BLaER1 treated with 17β-estradiol and CSF1 and Interleukin-3, amounts not matched to agents 10 nM and 100 nM (cell line): Measurements from ENCODE around the gene POLD3.

Experiments
- H3K27ac ChIP-seq, 11 experiments: shearing (Covaris generic); formaldehyde crosslinking; 2 replicates each; pipeline ENCODE4 v1.8.1; 2022
- H3K27me3 ChIP-seq, 11 experiments: shearing (Covaris generic); formaldehyde crosslinking; 2 replicates each; pipeline ENCODE4 v1.8.1; 2022
- H3K36me3 ChIP-seq, 11 experiments: shearing (Covaris generic); formaldehyde crosslinking; 2 replicates each; pipeline ENCODE4 v1.8.1; 2022
- H3K4me1 ChIP-seq, 10 experiments: shearing (Covaris generic); formaldehyde crosslinking; 2 replicates each; pipeline ENCODE4 v1.8.1; 2022
- H3K4me2 ChIP-seq, 11 experiments: shearing (Covaris generic); formaldehyde crosslinking; 2 replicates each; pipeline ENCODE4 v1.8.1; 2022
- H3K4me3 ChIP-seq, 10 experiments: shearing (Covaris generic); formaldehyde crosslinking; 2 replicates each; pipeline ENCODE4 v1.8.1; 2022
- H3K9ac ChIP-seq, 11 experiments: shearing (Covaris generic); formaldehyde crosslinking; 2 replicates each; pipeline ENCODE4 v1.8.1; 2022
- H3K9me3 ChIP-seq, 11 experiments: shearing (Covaris generic); formaldehyde crosslinking; replicated peaks in 1 of 11; 2 replicates each; pipeline ENCODE4 v1.8.1; 2022
- H4K20me1 ChIP-seq, 11 experiments: shearing (Covaris generic); formaldehyde crosslinking; 2 replicates each; pipeline ENCODE4 v1.8.1; 2022
- Cebpa-rat ChIP-seq, 11 experiments: shearing (Covaris generic); IDR thresholded peaks; 2 replicates each; pipeline ENCODE4 v1.8.1; 2022

The POLD3 gene

DNA sequence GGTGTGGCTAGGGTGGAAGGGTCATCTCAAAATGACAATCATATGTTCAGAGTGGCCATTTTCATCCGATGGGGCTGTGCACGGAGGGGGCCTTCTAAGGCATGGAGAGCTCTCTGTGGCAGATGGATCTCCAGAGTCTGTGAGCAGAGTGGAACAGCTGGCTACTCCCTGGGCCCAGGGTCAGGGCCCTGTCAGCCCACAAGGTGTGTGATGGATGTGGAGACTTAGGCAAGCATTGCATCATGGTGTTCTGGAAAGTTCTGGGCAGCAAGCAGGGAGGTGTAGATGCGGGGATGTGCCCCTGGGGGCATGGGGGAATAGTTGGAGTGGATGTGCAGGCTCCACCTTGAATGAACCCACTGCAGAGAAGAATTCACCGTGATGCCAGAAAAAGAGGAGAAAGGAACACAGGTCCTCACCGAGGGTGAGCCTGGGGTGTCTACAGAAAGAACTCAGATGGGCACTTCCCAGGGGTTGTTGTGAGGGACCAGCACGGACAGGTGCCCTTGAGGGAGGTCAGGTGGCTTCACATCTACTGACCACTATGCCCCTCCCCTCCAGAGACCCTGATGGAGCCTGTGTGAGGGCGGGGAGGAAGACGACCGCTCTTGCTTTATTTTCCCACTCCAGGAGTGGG lies 87.8 kb downstream of the POLD3 start:
- Histone ChIP-seq H3K27ac (no peak overlapping the region), H3K9ac (no peak overlapping the region), H3K9me3 (no peaks in the 10 kb centered on the region), H3K4me1 (peaks cover 0 to 14% (median 0%) of the 10 kb centered on the region in 10 experiments; a peak in 9 of 20 replicates), H3K36me3 (no peaks in the 10 kb centered on the region), H3K27me3 (peaks cover 21 to 39% (median 32%) of the 10 kb centered on the region in 11 experiments), H3K4me3 (no peak overlapping the region), H4K20me1 (no peaks in the 10 kb centered on the region), H3K4me2 (no peak overlapping the region)
- no peak for TF ChIP-seq Cebpa-rat (IDR thresholded peaks at IDR 0.05)

DNA sequence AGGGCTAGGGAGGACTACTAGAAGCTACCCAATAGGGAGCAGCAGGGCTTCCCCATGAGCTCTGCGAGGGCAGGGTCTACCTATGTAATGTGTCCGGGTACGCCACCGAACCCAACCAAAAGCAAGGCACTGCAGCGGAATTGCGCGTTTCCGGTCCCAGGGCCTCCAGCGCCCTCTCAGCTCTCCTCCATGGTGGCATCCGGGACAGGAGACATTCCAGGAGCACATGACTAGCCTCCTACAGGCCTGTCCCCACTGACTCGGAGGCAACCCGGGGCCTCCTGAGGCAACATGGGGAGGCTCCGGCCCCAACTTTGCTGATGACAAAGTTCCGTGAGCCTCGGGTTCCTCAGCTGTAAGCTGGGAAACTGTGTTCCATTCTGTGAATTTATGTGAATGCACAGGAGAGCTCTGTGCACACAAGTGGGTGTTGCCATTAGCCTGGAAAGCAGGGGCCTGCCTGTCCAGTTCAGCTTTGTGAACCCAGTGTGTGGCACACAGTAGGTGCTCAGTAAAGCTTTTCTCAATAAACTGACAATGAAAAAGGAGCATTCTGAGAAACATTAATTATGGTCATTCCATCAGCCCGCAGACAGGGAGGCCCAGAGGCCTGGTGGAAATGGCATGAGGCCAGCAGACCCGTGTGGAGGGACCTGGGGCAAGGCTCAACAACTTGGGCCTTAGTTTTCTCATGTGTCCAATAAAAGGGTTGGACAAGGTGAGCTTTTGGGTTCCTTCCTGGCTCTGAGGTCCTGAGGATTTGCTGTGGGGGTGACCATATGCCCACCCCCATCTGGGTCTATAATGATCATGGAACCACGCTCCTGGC lies 88.5 kb downstream of the POLD3 start:
- no peaks in the 10 kb centered on the region for H3K36me3 ChIP-seq
- no peak for TF ChIP-seq Cebpa-rat (IDR thresholded peaks at IDR 0.05)
- no peaks in the 10 kb centered on the region for H4K20me1 ChIP-seq
- H3K4me3 ChIP-seq = no peak overlapping the region
- no peak overlapping the region for H3K4me2 ChIP-seq
- peaks cover 21 to 39% (median 32%) of the 10 kb centered on the region in 11 experiments for H3K27me3 ChIP-seq
- H3K9me3 ChIP-seq = no peaks in the 10 kb centered on the region
- H3K27ac ChIP-seq = no peak overlapping the region
- H3K9ac ChIP-seq = no peak overlapping the region
- H3K4me1 ChIP-seq = peaks cover 0 to 19% (median 2%) of the 10 kb centered on the region in 10 experiments; a peak in 11 of 20 replicates

DNA sequence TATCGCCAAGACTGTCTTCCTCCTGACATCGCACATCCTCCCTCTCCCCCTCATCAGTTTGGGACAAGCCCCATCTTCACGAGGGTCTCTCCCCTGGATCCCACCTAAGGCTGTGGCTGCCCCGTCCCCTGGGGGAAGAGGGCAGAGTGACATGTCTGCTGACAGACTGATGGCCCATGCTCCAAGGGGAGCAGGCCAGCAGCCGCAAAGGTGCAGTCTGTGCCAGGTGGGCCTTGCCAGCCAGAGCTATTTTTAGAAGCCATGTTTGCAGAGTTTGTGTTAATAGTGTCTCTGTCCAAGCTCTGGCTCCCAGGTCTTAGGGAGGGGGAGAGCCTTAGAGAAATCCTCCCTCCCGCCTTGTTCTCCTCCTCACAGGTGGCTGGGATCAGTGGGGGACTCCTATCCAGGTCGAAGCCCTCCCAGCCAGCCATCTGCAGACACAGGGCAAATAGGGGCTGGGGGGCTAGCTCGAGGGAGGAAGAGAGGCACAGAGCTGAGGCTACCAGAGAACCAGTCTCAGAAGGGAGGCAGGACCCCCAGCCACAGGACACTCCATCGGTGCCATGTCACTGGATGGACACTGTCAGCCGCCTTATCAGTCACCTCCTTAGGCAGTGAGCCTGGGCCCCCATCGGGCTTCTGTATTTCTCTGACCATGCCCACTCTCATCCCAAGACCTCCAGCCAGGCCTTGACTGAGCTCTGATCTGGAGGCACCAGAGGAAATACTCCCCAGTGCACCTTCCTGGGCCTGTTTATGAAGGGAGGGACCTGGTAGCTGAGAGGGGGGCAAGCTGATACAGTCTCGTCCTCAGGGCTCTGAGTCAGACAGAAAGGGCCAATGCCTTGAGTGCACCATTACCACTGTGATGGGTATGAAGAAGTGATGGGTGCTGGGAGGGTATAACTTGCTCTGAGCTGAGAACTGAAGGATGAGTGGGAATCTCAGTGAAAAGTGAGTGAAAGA lies 89.6 kb downstream of the POLD3 start:
- Histone ChIP-seq H3K27ac (no peak overlapping the region), H3K9me3 (peaks cover 0 to 5% (median 0%) of the 10 kb centered on the region in 11 experiments; a peak in 2 of 22 replicates), H3K36me3 (no peaks in the 10 kb centered on the region), H4K20me1 (no peaks in the 10 kb centered on the region), H3K27me3 (peaks cover 21 to 39% (median 32%) of the 10 kb centered on the region in 11 experiments), H3K4me3 (no peak overlapping the region), H3K4me2 (no peak overlapping the region), H3K9ac (no peak overlapping the region), H3K4me1 (peaks cover 0 to 29% (median 6%) of the 10 kb centered on the region in 10 experiments; a peak in 11 of 20 replicates)
- TF ChIP-seq Cebpa-rat (IDR thresholded peaks at IDR 0.05) = no peak

DNA sequence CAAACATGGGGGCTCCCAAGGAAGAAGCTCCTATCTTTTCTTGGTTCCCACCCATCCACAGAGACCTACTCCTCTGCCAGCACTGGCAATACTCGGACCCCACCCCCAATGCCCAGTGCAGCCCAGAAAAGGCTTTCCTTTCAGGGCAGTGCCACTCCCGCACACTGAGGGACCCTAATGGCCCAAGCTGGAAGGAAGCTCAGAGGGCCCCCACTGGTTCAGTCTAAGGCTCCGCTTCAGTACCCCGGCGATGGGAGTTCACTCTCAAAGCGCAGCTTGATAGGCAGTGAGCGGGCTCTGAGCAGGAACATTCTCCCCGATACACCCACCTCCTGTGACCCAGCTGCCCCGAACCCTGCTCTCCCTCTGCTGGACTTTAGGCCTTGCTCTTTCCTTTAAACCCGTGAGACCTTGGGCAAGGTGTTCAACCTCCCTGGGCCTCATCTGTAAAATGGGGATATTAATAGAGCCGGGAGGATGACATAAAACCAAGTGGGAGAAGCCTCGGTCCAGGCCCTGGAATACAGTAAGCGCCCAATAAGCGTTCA lies 90.4 kb downstream of the POLD3 start:
- H3K9me3 ChIP-seq = peaks cover 0 to 8% (median 0%) of the 10 kb centered on the region in 11 experiments; a peak in 2 of 22 replicates
- H3K27me3 ChIP-seq = peaks cover 21 to 39% (median 32%) of the 10 kb centered on the region in 11 experiments
- H3K4me1 ChIP-seq = peaks cover 0 to 38% (median 11%) of the 10 kb centered on the region in 10 experiments; a peak in 12 of 20 replicates
- 0 out of 20 replicates have a peak overlapping the region, but pooled peaks of 1 of the 10 experiments have one; percentile 7 for H3K4me3 ChIP-seq
- H3K36me3 ChIP-seq = no peaks in the 10 kb centered on the region
- H3K4me2 ChIP-seq = peak overlapping the region in 1 of 11 experiments; percentile 36; a peak in 2 of 22 replicates
- TF ChIP-seq Cebpa-rat (IDR thresholded peaks at IDR 0.05) = no peak
- no peaks in the 10 kb centered on the region for H4K20me1 ChIP-seq
- H3K9ac ChIP-seq = no peak overlapping the region
- H3K27ac ChIP-seq = no peak overlapping the region

DNA sequence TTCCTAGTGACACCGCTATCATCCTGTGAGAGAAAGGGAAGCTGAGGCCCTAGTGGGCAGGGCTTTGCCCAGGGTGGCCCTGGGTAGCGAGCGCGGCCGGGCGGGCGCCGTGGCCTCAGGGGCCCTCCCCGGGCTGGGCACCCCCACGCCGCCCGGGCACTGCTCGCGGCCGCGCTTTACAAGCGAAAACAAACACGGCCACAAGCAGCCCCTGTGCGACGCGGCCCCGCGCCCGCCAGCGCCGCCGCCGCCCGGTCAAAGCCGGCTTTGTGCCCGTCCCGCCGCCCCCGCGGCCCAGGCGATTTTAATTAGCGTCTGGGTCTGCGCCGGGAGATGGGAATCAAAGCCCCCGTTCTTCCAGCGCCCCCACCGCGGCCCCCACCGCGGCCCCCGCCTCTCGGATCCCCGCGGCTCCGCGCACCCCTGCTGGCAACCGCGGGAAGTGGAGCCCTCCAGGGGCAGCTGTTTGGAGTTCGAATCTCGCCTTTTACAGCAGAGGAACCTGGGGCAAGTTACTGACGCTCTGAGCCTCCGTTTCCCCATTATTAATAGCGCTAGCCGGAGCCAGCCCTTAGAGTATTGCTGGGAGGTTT lies 91.0 kb downstream of the POLD3 start:
- no peaks in the 10 kb centered on the region for H4K20me1 ChIP-seq
- no peak overlapping the region for H3K9ac ChIP-seq
- peaks cover 0 to 43% (median 14%) of the 10 kb centered on the region in 10 experiments; a peak in 12 of 20 replicates for H3K4me1 ChIP-seq
- peaks cover 21 to 39% (median 32%) of the 10 kb centered on the region in 11 experiments for H3K27me3 ChIP-seq
- no peak for TF ChIP-seq Cebpa-rat (IDR thresholded peaks at IDR 0.05)
- no peak overlapping the region for H3K27ac ChIP-seq
- H3K9me3 ChIP-seq = peaks cover 0 to 8% (median 0%) of the 10 kb centered on the region in 11 experiments; a peak in 2 of 22 replicates
- H3K36me3 ChIP-seq = no peaks in the 10 kb centered on the region
- peak overlapping the region in 1 of 10 experiments; percentile 7; a peak in 1 of 20 replicates for H3K4me3 ChIP-seq
- H3K4me2 ChIP-seq = peak overlapping the region in 2 of 11 experiments; percentile 35 to 36; a peak in 2 of 22 replicates

DNA sequence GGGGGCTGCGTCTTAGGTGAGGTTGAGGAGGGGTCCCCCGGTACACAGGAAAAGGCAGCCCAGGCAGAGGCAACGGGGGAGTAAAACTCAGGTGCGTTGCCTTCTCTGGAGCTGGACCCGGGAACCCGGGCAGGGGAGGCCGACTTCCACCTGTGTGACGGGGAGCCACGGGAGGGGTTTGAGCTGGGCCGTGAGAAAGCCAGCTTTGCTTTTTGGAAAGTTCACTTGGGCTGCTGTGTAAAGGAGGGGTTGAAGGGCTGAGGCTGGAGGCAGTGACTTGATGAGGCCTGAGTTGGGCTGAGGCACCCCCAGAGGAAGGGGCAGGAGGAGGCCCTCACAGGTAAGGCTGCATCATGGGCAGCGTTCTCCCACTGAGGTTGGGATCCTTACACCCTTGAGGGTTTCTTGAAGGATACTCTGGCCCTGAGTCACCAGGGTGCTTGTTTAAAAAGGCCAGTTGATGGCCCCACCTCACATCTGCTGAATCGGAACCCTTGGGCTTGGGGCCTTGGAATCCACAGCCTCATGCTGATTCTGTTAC lies 91.6 kb downstream of the POLD3 start:
- Histone ChIP-seq H4K20me1 (no peaks in the 10 kb centered on the region), H3K9me3 (peaks cover 0 to 8% (median 0%) of the 10 kb centered on the region in 11 experiments; a peak in 2 of 22 replicates), H3K4me1 (peaks cover 0 to 50% (median 16%) of the 10 kb centered on the region in 10 experiments; a peak in 12 of 20 replicates), H3K27ac (no peak overlapping the region), H3K36me3 (no peaks in the 10 kb centered on the region), H3K9ac (no peak overlapping the region), H3K4me3 (no peak overlapping the region), H3K4me2 (peak overlapping the region in 2 of 11 experiments; percentile 73 to 76; a peak in 2 of 22 replicates), H3K27me3 (peaks cover 21 to 39% (median 32%) of the 10 kb centered on the region in 11 experiments)
- no peak for TF ChIP-seq Cebpa-rat (IDR thresholded peaks at IDR 0.05)

DNA sequence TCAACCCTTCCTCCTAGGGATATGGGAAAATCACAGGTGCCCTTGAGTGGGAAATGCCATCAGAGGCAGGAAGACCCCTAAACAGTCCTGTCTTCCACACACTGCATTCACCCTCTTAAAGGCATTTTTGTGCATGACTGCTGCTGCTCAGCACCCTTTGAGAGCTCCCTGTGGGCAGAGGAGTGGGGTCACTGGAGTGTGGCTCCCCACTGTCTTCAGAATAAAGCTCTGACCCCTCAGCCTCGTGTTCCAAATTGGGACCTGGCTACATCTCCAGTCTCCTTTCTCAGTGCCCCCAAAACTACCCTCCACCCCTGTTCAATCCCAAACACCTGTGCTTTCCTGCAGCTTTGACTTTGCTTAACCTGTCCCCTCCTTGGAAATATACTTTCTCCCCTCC lies 92.3 kb downstream of the POLD3 start:
- Histone ChIP-seq H3K4me2 (peak overlapping the region in 3 of 11 experiments; percentile 73 to 83 (median 76); a peak in 5 of 22 replicates), H3K4me1 (peaks cover 0 to 54% (median 16%) of the 10 kb centered on the region in 10 experiments; a peak in 12 of 20 replicates), H4K20me1 (no peaks in the 10 kb centered on the region), H3K4me3 (no peak overlapping the region), H3K9me3 (peaks cover 0 to 8% (median 0%) of the 10 kb centered on the region in 11 experiments; a peak in 2 of 22 replicates), H3K36me3 (no peaks in the 10 kb centered on the region), H3K27me3 (peaks cover 21 to 39% (median 32%) of the 10 kb centered on the region in 11 experiments), H3K9ac (no peak overlapping the region), H3K27ac (no peak overlapping the region)
- TF ChIP-seq Cebpa-rat (IDR thresholded peaks at IDR 0.05) = no peak
